Measurements from ENCODE around the gene UNC5C. TPM values are rescaled to one million over a fixed set of nuclear protein-coding genes. Genes with fewer than 3 reads are reported as not detected.

The UNC5C gene
- total RNA-seq, 2 experiments from 2014 or later: not detected

DNA sequence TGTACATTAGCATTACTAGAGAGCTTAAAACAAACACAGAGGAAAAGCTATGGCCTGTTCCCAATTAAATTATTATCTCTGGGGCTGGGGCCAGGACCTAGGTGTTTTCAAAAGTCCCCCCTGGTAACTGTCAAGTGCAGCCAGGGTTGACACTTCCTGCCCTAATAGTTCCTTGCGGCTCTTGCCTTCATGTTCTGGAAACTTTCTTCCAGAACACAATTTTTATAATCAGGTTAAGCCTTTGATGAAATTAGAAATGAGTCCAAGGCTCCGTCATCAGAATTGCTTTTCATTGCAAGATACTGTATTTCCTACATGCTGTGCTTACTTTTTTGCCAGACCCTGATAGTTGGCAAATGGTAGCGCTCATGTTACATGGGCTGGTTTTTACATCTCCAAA, 229.6 kb downstream of the UNC5C start:
- POLR2A ChIA-PET: no interaction called here
- Mint-ChIP-seq H3K9me3 (no peaks in the 10 kb centered on the region), H3K4me1 (no peaks in the 10 kb centered on the region), H3K27ac (no peak overlapping the region), H3K27me3 (no peaks in the 10 kb centered on the region), H3K4me3 (no peak overlapping the region), H3K36me3 (no peaks in the 10 kb centered on the region)
- DNase-seq (no peak), ATAC-seq (ENCODE audit: low read depth) (no peak)

DNA sequence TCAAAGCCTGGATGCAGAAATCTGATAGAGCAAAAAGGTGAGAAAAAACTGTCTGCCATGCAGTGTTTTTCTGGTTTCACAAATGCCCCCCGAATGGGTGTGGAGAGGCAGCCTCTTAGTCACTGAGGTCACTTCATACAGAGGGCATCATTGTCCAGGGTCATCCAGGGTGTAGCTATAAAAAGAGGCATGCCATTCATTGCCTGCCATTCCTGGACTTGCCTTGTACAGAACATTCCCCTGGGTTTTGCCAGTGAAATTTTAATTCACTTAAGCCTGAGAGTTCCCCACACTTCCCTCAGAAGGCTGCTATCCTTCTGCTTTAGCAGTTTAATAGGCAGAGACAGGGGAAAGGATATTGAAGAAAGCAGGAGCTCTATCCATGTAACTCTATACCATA, 230.3 kb downstream of the UNC5C start:
- no peaks in the 10 kb centered on the region for H3K9me3 Mint-ChIP-seq
- H3K36me3 Mint-ChIP-seq: no peaks in the 10 kb centered on the region
- no peaks in the 10 kb centered on the region for H3K4me1 Mint-ChIP-seq
- POLR2A ChIA-PET: no interaction called here
- no peak overlapping the region for H3K4me3 Mint-ChIP-seq
- DNase-seq (no peak), ATAC-seq (ENCODE audit: low read depth) (no peak)
- H3K27ac Mint-ChIP-seq: no peak overlapping the region
- H3K27me3 Mint-ChIP-seq: peaks cover 3% of the 10 kb centered on the region

DNA sequence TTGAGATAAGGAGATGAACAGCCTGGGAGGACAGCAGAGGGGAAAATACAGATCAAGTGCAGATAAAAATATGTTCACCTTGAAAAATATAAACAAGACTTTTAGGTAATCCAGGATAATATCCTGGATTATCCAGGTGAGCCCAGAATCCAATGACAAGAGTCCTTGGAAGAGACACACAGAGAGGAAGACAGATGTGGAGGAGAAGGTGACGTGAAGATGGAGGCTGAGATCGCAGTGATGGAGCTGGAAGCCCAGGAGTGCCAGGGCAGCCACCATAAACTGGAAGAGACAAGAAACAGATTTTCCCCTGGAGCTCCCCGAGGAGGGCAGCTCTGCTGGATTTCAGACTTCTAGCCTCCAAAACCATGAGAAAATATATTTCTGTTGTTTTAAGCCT, 230.7 kb downstream of the UNC5C start:
- H3K9me3 Mint-ChIP-seq: no peaks in the 10 kb centered on the region
- ATAC-seq (ENCODE audit: low read depth): no peak
- H3K27ac Mint-ChIP-seq: no peak overlapping the region

DNA sequence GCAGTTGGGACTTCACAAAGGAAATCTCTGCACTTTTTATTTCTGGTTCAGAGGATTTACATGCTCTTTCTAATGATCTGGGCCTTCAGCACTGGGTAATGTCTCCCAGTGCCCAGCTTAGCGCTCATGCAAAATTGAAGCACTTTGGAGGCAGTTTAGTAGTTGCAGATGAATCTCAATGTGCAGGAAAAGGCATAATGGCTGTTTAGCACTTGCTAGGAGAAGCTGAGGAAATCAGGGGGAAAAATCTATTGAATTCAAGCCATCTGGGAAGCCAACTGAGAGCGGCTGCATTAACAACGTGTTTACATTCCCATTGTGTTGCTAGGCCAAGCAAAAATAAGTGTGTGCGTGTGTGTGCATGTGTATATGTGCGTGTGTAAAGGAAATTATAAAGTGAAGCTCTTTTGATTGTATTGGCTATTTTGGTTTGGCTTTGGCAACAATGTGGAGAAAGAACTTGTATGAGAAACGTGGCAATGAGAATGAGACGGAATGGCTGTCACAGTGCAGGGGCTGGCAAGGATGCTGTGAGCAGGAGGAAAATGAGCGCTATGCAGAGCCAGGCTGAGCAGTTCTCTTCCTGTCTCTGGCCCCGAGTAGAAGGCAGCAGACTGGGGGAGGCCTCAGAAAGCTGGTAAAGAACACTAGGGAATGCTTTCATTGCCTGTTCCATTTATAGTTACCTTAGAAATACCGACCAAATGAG, 231.5 kb downstream of the UNC5C start:
- Mint-ChIP-seq H3K27ac (no peak overlapping the region), H3K27me3 (peaks cover 3% of the 10 kb centered on the region), H3K36me3 (no peaks in the 10 kb centered on the region), H3K4me1 (no peaks in the 10 kb centered on the region), H3K4me3 (no peak overlapping the region), H3K9me3 (no peaks in the 10 kb centered on the region)
- ATAC-seq (ENCODE audit: low read depth) (no peak), DNase-seq (no peak)
- POLR2A ChIA-PET: no interaction called here

More for the DNA sequence above, 230.7 kb downstream of the UNC5C start:
- POLR2A ChIA-PET: no interaction called here
- no peak for DNase-seq
- Mint-ChIP-seq H3K4me1 (no peaks in the 10 kb centered on the region), H3K27me3 (peaks cover 3% of the 10 kb centered on the region), H3K36me3 (no peaks in the 10 kb centered on the region), H3K4me3 (no peak overlapping the region)

DNA sequence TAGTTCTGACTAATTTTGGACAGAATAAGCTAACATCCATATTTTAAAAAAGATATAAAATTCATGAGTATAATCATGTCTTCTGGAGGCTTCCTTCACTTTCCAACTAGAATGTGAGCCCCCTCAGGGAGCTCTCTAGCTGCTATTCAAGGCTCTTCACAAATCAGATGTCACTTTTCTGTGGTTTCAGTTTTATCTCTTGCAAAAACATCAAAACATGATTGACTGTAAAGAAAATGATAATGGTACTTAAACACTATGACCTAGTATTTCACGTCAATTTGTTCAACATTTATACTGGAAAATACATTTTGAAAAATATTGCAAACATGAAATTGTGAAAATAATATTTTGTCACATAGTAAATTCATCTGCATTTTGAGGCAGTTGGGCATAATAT, 234.2 kb downstream of the UNC5C start:
- Mint-ChIP-seq H3K4me3 (no peak overlapping the region), H3K9me3 (no peaks in the 10 kb centered on the region), H3K27ac (no peak overlapping the region), H3K27me3 (peaks cover 4% of the 10 kb centered on the region), H3K4me1 (no peaks in the 10 kb centered on the region), H3K36me3 (no peaks in the 10 kb centered on the region)
- POLR2A ChIA-PET: no interaction called here
- ATAC-seq (ENCODE audit: low read depth): no peak
- no peak for DNase-seq

DNA sequence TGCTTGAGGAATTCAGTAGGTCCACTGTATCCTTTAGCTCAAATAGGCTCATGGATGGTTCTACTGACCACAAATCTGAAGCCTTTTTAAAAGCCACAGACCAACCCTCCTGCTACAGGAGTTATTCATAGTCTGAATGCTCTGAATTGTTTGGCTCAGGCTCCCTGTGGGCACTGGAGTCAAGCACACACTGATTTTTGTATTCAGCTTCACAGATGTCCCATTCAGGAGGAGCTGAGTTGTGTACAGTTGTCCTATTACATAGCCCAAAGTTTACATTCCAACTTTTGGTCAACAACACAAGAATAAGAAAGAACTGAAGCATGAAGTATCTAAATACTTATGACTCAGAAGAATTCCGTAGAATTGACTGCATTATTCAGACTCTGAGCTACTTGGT, 243.9 kb downstream of the UNC5C start:
- no peaks in the 10 kb centered on the region for H3K9me3 Mint-ChIP-seq
- ATAC-seq (ENCODE audit: low read depth): no peak
- POLR2A ChIA-PET: no interaction called here

DNA sequence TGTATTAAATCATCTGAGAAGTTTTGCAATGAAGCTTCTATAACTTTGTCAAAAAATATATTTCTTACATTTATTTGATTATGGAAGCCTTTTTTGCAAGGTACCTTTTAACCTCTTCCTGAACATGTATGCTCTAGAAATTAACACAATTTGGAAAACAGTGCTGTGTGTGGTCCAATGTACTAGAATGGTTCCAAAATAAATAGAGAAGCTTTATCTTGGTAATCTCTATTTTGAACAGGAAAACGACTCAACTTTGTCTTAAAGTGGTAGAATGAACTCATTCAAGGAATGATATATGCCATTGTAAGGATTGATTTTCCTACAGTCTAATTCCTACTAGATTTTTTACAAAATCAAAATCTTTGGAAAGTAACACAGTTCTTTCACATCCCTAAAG, 248.5 kb downstream of the UNC5C start:
- POLR2A ChIA-PET: no interaction called here
- peaks cover 2% of the 10 kb centered on the region for H3K36me3 Mint-ChIP-seq
- no peaks in the 10 kb centered on the region for H3K27me3 Mint-ChIP-seq
- peaks cover 1% of the 10 kb centered on the region for H3K9me3 Mint-ChIP-seq
- no peak overlapping the region for H3K27ac Mint-ChIP-seq
- no peak overlapping the region for H3K4me3 Mint-ChIP-seq
- ATAC-seq (ENCODE audit: low read depth) (no peak), DNase-seq (no peak)
- H3K4me1 Mint-ChIP-seq: no peaks in the 10 kb centered on the region

More for the DNA sequence above, 243.9 kb downstream of the UNC5C start:
- no peak for DNase-seq
- Mint-ChIP-seq H3K27me3 (peaks cover 5% of the 10 kb centered on the region), H3K4me1 (no peaks in the 10 kb centered on the region), H3K4me3 (no peak overlapping the region), H3K27ac (no peak overlapping the region), H3K36me3 (no peaks in the 10 kb centered on the region)

DNA sequence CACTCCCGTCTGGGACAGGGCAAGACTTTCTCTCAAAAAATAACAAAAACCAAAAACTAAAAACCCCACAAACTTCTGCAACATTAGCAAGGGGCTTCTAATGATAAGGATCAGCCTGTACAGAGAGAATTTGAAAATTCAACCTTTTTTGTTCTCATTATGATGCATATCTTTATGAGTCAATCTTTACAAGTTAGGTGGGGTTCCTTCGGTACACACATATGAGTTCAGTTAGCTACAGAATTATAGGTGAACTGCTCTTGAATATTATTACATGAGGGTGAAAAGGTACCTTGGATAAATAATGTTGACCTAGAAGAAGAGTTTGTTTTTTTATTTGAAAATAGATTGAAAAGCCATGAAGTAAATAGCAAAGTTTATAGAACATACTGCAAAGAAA, 252.7 kb downstream of the UNC5C start:
- no peak for ATAC-seq (ENCODE audit: low read depth)
- Mint-ChIP-seq H3K4me1 (peaks cover 9% of the 10 kb centered on the region), H3K9me3 (peaks cover 1% of the 10 kb centered on the region), H3K4me3 (no peak overlapping the region), H3K27me3 (no peaks in the 10 kb centered on the region), H3K27ac (no peak overlapping the region), H3K36me3 (peaks cover 2% of the 10 kb centered on the region)
- POLR2A ChIA-PET: no interaction called here
- no peak for DNase-seq

DNA sequence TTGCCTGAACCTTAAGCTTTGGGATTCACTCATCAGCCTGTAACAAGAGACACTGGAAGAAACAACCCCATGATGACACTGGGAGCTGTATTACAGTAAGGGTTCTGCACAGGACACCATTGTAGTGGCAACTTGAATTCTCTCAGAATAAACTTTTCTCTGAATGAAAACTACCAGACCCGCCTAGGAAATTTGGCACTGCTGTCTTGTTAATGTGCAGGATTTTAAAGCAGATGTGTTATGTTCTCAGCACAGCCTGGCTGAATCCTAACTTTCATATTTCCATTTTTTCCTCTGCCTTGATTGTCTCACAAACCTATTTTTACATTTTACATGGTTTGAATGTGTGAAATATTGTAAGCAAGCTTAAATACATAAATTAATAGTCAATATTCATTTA, 253.6 kb downstream of the UNC5C start:
- Mint-ChIP-seq H3K27me3 (no peaks in the 10 kb centered on the region), H3K4me1 (peaks cover 17% of the 10 kb centered on the region), H3K27ac (no peak overlapping the region), H3K4me3 (no peak overlapping the region), H3K36me3 (peaks cover 2% of the 10 kb centered on the region), H3K9me3 (peaks cover 1% of the 10 kb centered on the region)
- no peak for DNase-seq
- ATAC-seq (ENCODE audit: low read depth): no peak
- POLR2A ChIA-PET: no interaction called here

DNA sequence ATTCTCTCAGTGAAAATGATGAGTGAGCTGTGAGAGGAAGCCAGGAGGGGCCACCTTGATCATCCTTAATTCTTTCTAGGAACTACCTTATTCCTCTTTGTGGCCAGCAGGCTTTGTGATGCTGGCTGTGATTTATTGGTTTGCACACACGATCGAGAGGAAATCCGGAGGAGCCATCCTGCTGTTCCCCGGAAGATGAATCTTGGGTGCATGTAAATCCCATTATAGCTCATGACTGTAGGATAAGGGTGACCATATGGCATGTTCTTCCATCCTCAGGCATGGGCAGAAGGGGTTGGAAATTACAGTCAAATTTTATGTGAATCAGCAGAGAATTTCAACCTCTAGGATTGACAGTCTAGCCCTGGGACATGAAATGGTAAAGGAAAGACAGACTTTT, 254.5 kb downstream of the UNC5C start:
- POLR2A ChIA-PET: no interaction called here
- ATAC-seq (ENCODE audit: low read depth): no peak
- Mint-ChIP-seq H3K27me3 (no peaks in the 10 kb centered on the region), H3K36me3 (peaks cover 2% of the 10 kb centered on the region), H3K4me3 (no peak overlapping the region), H3K4me1 (peaks cover 17% of the 10 kb centered on the region), H3K27ac (no peak overlapping the region), H3K9me3 (peaks cover 1% of the 10 kb centered on the region)
- DNase-seq: no peak

DNA sequence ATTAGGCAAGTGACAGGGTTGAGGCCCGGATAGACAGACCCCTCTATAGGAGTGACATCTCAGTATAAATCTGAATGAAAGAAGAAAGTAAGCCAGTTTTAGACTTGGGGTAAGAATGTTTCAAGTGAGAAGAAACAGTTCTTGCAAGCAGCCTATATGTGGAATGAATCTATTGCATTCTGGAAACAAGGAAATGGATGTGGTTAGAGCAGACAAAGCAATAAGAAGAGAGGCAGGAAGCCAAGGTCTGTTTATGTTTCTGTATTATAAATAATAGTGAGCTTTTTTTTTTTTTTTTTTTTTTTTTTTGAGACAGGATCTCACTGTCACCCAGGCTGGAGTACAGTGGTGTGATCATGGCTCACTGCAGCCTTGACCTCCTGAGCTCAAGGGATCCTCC, 255.8 kb downstream of the UNC5C start:
- Mint-ChIP-seq H3K36me3 (no peaks in the 10 kb centered on the region), H3K27me3 (no peaks in the 10 kb centered on the region), H3K4me3 (peak overlapping the region; percentile 12), H3K27ac (peak overlapping the region; percentile 43), H3K4me1 (peaks cover 22% of the 10 kb centered on the region), H3K9me3 (no peaks in the 10 kb centered on the region)
- ATAC-seq (ENCODE audit: low read depth) (peak; percentile 79), DNase-seq (no peak)
- POLR2A ChIA-PET: no interaction called here

DNA sequence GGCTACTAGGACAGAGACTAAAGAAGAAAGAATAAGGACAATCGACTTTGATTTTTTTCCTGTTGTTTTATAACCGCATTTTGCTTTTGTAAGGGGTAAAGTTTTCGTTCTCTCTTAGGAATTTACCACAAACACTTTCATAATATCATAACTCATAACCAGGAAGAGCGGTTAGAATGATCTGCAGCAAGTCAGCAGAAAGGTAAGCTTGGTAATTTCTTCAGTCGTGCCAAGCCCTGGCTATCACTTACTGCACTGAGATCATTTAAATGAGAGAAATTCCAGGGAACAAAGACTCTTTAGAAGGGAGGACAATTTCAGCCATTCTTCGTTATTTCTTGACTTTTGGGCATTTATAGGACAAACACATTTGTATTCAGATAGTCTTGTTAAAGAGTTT, 258.1 kb downstream of the UNC5C start:
- Mint-ChIP-seq H3K9me3 (no peaks in the 10 kb centered on the region), H3K27me3 (no peaks in the 10 kb centered on the region), H3K36me3 (no peaks in the 10 kb centered on the region), H3K4me1 (peaks cover 22% of the 10 kb centered on the region), H3K27ac (no peak overlapping the region), H3K4me3 (no peak overlapping the region)
- ATAC-seq (ENCODE audit: low read depth) (no peak), DNase-seq (no peak)
- POLR2A ChIA-PET: no interaction called here

DNA sequence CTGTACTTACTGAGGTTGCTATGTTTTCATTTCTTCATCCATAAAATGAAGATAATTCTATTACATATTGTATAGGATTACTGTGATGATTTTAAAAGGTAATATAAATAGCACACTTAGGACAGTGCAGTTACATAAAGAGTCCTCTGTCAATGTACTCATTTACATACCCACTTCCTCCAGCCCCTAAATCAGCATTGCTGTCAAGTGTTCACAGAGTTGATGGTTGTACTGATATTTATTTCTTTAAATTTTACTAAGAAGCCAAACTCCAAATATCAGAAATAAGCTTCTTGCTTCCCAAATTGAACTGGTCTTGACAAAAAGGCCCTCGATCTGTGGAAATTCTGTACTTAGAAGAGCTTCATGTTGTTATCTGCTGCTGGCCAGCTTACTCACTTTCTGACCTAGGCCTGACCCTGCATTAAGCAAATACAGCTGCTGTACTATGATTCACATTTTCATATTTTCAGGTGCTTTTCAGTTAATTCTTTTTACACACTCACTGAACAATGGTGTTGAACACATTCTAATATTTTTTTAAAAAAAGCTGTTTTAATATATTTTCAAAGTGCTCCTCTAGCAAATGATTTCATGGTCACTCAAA, 259.6 kb downstream of the UNC5C start:
- H3K4me3 Mint-ChIP-seq: no peak overlapping the region
- H3K9me3 Mint-ChIP-seq: no peaks in the 10 kb centered on the region
- no peaks in the 10 kb centered on the region for H3K36me3 Mint-ChIP-seq
- no peak for DNase-seq
- ATAC-seq (ENCODE audit: low read depth): peak; percentile 51
- H3K27ac Mint-ChIP-seq: no peak overlapping the region
- H3K4me1 Mint-ChIP-seq: peaks cover 22% of the 10 kb centered on the region
- POLR2A ChIA-PET: no interaction called here
- no peaks in the 10 kb centered on the region for H3K27me3 Mint-ChIP-seq

DNA sequence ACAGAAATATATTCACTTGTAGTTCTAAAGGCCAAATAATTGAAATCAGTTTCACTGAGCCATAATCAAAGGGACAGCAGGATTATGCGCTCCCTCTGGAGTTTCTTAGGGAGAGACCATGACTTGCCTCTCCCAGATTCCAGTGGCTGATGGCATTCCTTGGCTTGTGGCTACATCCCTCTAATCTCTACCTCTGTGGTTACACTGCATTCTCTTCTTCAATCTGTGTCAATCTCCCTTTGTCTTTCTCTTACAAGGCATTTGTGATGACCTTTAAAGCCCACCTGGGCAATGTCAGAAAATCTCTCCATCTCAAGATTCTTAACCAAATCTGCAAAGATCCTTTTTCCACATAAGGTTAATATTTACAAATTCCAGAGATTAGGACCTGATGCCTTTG, 260.2 kb downstream of the UNC5C start:
- POLR2A ChIA-PET: no interaction called here
- peaks cover 21% of the 10 kb centered on the region for H3K4me1 Mint-ChIP-seq
- H3K27me3 Mint-ChIP-seq: no peaks in the 10 kb centered on the region
- H3K4me3 Mint-ChIP-seq: no peak overlapping the region
- no peak for DNase-seq
- ATAC-seq (ENCODE audit: low read depth): no peak
- H3K9me3 Mint-ChIP-seq: no peaks in the 10 kb centered on the region
- no peak overlapping the region for H3K27ac Mint-ChIP-seq
- H3K36me3 Mint-ChIP-seq: no peaks in the 10 kb centered on the region

Data from activated naive CD8-positive, alpha-beta T cell treated with anti-CD3 and anti-CD28 coated beads, Interleukin-2, amount 10 ng/mL, durations not matched to agents 7 days and 5 days (primary cell).